ENCODE results near the gene RMRP.
A peak's percentile ranks its signal among the peaks of the same experiment; 100 is the strongest.

The RMRP gene

DNA sequence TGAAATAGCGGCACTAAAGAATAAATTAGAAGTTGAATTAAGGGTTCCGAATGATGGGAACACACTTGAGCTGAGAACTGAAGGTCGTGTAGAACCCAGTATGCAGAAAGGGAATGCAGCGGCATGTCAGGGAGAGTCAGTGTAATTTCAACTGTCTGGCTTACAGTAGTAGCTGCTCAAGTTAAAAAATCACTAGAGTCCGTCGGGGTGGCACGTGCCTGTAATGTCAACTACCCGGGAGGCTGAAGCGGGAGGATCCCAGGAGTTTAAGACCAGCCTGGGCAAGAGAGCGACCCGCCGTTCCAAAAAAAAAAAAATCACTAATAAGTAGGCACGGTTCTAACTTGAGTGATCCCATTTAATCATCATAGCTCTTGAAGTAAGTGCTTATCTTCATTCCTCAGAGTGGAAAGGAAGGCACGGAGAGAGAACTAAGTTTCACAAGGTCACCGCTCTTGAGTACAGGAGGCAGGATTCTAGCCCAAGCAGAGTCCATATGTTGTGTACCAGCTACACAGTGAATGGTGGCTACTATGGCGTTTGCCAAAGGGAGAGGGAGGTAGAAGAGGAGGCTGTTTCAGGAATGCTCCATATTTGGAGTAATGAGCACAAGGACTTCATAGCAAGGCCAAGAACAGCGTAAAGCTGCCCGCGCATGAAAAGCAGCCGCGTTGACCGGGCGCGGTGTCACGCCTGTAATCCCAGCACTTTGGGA, 831 bp downstream of the RMRP start:
- no peaks in the 10 kb centered on the region for H3K36me3 ChIP-seq (ENCODE audit: control insufficient read depth, insufficient read depth, low read length)
- no peaks in the 10 kb centered on the region for H3K27me3 ChIP-seq (replicated peaks; ENCODE audit: control insufficient read depth, insufficient read depth, low read length, poor library complexity, severe bottlenecking)
- no peak for DNase-seq
- H3K9me3 ChIP-seq (ENCODE audit: control insufficient read depth, low read length) = no peaks in the 10 kb centered on the region
- H3K27ac ChIP-seq (ENCODE audit: insufficient read depth, low read length, poor library complexity, severe bottlenecking) = peak overlapping the region; percentile 100
- peaks cover 29% of the 10 kb centered on the region for H3K4me1 ChIP-seq (ENCODE audit: control insufficient read depth, insufficient read depth, low read length, poor library complexity, severe bottlenecking)
- H3K4me3 ChIP-seq (ENCODE audit: insufficient read depth, low read depth, low read length, poor library complexity, severe bottlenecking) = peak overlapping the region; percentile 89

- Histone ChIP-seq H3K36me3 (ENCODE audit: control insufficient read depth, insufficient read depth, low read length) (no peaks in the 10 kb centered on the region), H3K4me1 (ENCODE audit: control insufficient read depth, insufficient read depth, low read length, poor library complexity, severe bottlenecking) (peaks cover 30% of the 10 kb centered on the region), H3K27ac (ENCODE audit: insufficient read depth, low read length, poor library complexity, severe bottlenecking) (peak overlapping the region; percentile 100), H3K27me3 (replicated peaks; ENCODE audit: control insufficient read depth, insufficient read depth, low read length, poor library complexity, severe bottlenecking) (no peaks in the 10 kb centered on the region), H3K4me3 (ENCODE audit: insufficient read depth, low read depth, low read length, poor library complexity, severe bottlenecking) (no peak overlapping the region), H3K9me3 (ENCODE audit: control insufficient read depth, low read length) (no peaks in the 10 kb centered on the region)
- no peak for DNase-seq
Observed at GRCh38 chr9:35656348-35656747, 1.5 kb downstream of the RMRP start.

GRCh38 chr9:35653611-35654010, 4.2 kb downstream of the RMRP start:
- Histone ChIP-seq H3K4me3 (ENCODE audit: insufficient read depth, low read depth, low read length, poor library complexity, severe bottlenecking) (no peak overlapping the region), H3K9me3 (ENCODE audit: control insufficient read depth, low read length) (no peaks in the 10 kb centered on the region), H3K36me3 (ENCODE audit: control insufficient read depth, insufficient read depth, low read length) (no peaks in the 10 kb centered on the region), H3K27ac (ENCODE audit: insufficient read depth, low read length, poor library complexity, severe bottlenecking) (no peak overlapping the region), H3K27me3 (replicated peaks; ENCODE audit: control insufficient read depth, insufficient read depth, low read length, poor library complexity, severe bottlenecking) (no peaks in the 10 kb centered on the region), H3K4me1 (ENCODE audit: control insufficient read depth, insufficient read depth, low read length, poor library complexity, severe bottlenecking) (peaks cover 21% of the 10 kb centered on the region)
- DNase-seq = no peak

- no peak overlapping the region for H3K27ac ChIP-seq (ENCODE audit: insufficient read depth, low read length, poor library complexity, severe bottlenecking)
- peaks cover 29% of the 10 kb centered on the region for H3K4me1 ChIP-seq (ENCODE audit: control insufficient read depth, insufficient read depth, low read length, poor library complexity, severe bottlenecking)
- no peak overlapping the region for H3K4me3 ChIP-seq (ENCODE audit: insufficient read depth, low read depth, low read length, poor library complexity, severe bottlenecking)
- no peaks in the 10 kb centered on the region for H3K36me3 ChIP-seq (ENCODE audit: control insufficient read depth, insufficient read depth, low read length)
- H3K9me3 ChIP-seq (ENCODE audit: control insufficient read depth, low read length) = no peaks in the 10 kb centered on the region
- no peak for DNase-seq
- no peaks in the 10 kb centered on the region for H3K27me3 ChIP-seq (replicated peaks; ENCODE audit: control insufficient read depth, insufficient read depth, low read length, poor library complexity, severe bottlenecking)
Observed at GRCh38 chr9:35652829-35653209, 5.0 kb downstream of the RMRP start.

GRCh38 chr9:35651956-35652828, 5.6 kb downstream of the RMRP start:
- no peak overlapping the region for H3K4me3 ChIP-seq (ENCODE audit: insufficient read depth, low read depth, low read length, poor library complexity, severe bottlenecking)
- no peaks in the 10 kb centered on the region for H3K27me3 ChIP-seq (replicated peaks; ENCODE audit: control insufficient read depth, insufficient read depth, low read length, poor library complexity, severe bottlenecking)
- no peak for DNase-seq
- peaks cover 35% of the 10 kb centered on the region for H3K4me1 ChIP-seq (ENCODE audit: control insufficient read depth, insufficient read depth, low read length, poor library complexity, severe bottlenecking)
- H3K36me3 ChIP-seq (ENCODE audit: control insufficient read depth, insufficient read depth, low read length) = no peaks in the 10 kb centered on the region
- H3K9me3 ChIP-seq (ENCODE audit: control insufficient read depth, low read length) = no peaks in the 10 kb centered on the region
- H3K27ac ChIP-seq (ENCODE audit: insufficient read depth, low read length, poor library complexity, severe bottlenecking) = peak overlapping the region; percentile 26

DNA sequence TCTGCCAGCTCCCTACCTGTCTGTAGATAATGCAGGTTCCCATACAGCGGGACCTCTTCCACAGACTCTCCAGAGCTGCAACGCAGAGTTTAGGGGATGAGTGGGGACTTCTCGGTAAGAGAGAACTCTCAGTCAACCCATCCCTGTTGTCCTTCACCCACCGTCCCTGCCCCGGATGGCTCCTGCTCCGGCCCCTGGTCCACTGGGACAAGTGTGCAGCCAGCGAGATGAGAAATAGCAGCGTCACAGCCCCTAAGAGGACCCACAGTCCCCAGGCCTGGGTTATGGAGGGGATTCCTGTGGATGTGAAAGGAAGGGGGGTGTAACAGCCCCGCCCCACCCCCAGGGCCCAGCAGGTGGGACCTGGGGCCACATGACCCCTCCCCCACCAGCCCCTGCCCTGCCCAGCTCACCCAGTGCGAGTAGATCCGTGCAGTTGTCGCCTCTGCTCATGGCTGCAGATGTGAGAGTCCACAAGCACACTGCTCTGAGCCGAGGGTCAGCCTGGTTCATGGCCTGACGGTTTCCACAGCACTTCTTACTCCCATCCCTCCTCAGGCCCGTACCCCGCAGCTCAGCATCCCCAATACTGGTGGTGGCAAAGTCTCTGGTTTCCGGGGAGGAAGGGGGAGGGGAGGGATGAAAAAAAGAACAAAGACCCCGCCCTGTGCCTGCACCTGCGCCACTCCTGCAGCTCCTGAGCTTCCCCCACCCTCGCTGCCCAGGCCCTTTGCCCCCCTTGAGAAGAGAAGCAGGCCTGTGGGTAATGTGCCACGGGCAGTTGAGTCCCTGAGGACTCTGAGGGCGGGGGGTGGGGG, 7.3 kb downstream of the RMRP start, which contains the start of gene SIT1:
SIT1 (minus strand) TSS at position 591 of the 818 bp plus-strand sequence; CDS start at position 513, 78 bp downstream.
- Histone ChIP-seq H3K36me3 (ENCODE audit: control insufficient read depth, insufficient read depth, low read length) (no peaks in the 10 kb centered on the region), H3K9me3 (ENCODE audit: control insufficient read depth, low read length) (no peaks in the 10 kb centered on the region), H3K27me3 (replicated peaks; ENCODE audit: control insufficient read depth, insufficient read depth, low read length, poor library complexity, severe bottlenecking) (no peaks in the 10 kb centered on the region), H3K27ac (ENCODE audit: insufficient read depth, low read length, poor library complexity, severe bottlenecking) (peak within 1 kb of the TSS; percentile 79), H3K4me3 (ENCODE audit: insufficient read depth, low read depth, low read length, poor library complexity, severe bottlenecking) (peak within 1 kb of the TSS; percentile 73), H3K4me1 (ENCODE audit: control insufficient read depth, insufficient read depth, low read length, poor library complexity, severe bottlenecking) (peaks cover 45% of the 10 kb centered on the region)
- DNase-seq = peak in 1 of 3 donors; percentile 24

- no peaks in the 10 kb centered on the region for H3K9me3 ChIP-seq (ENCODE audit: control insufficient read depth, low read length)
- no peaks in the 10 kb centered on the region for H3K27me3 ChIP-seq (replicated peaks; ENCODE audit: control insufficient read depth, insufficient read depth, low read length, poor library complexity, severe bottlenecking)
- H3K36me3 ChIP-seq (ENCODE audit: control insufficient read depth, insufficient read depth, low read length) = no peaks in the 10 kb centered on the region
- peak overlapping the region; percentile 73 for H3K4me3 ChIP-seq (ENCODE audit: insufficient read depth, low read depth, low read length, poor library complexity, severe bottlenecking)
- H3K27ac ChIP-seq (ENCODE audit: insufficient read depth, low read length, poor library complexity, severe bottlenecking) = peak overlapping the region; percentile 79
- DNase-seq = no peak
- peaks cover 48% of the 10 kb centered on the region for H3K4me1 ChIP-seq (ENCODE audit: control insufficient read depth, insufficient read depth, low read length, poor library complexity, severe bottlenecking)
Observed at GRCh38 chr9:35649431-35650340, 8.1 kb downstream of the RMRP start.

GRCh38 chr9:35646533-35647265, 11.1 kb downstream of the RMRP start:
- Histone ChIP-seq H3K9me3 (ENCODE audit: control insufficient read depth, low read length) (no peaks in the 10 kb centered on the region), H3K27me3 (replicated peaks; ENCODE audit: control insufficient read depth, insufficient read depth, low read length, poor library complexity, severe bottlenecking) (no peaks in the 10 kb centered on the region)

More at GRCh38 chr9:35646533-35647265, 11.1 kb downstream of the RMRP start:
- Histone ChIP-seq H3K36me3 (ENCODE audit: control insufficient read depth, insufficient read depth, low read length) (no peaks in the 10 kb centered on the region), H3K4me3 (ENCODE audit: insufficient read depth, low read depth, low read length, poor library complexity, severe bottlenecking) (peak overlapping the region; percentile 65), H3K27ac (ENCODE audit: insufficient read depth, low read length, poor library complexity, severe bottlenecking) (peak overlapping the region; percentile 86), H3K4me1 (ENCODE audit: control insufficient read depth, insufficient read depth, low read length, poor library complexity, severe bottlenecking) (peaks cover 45% of the 10 kb centered on the region)
- DNase-seq = peak; percentile 84 to 87 (median 85)

All from effector memory CD4-positive, alpha-beta T cell (primary cell).